ENCODE measurements around the gene TMEM132C.

The TMEM132C gene

GRCh38 chr12:128361400-128361995 lies 94.5 kb downstream of the TMEM132C start:
- Histone ChIP-seq H3F3A (ENCODE audit: control insufficient read depth, insufficient read depth) (no peaks in the 10 kb centered on the region), H3K79me2 (ENCODE audit: control insufficient read depth, low read length) (no peaks in the 10 kb centered on the region), H3K4me1 (ENCODE audit: control insufficient read depth, low read length) (no peaks in the 10 kb centered on the region), H3K4me2 (ENCODE audit: low read length) (no peak overlapping the region), H3K9me3 (ENCODE audit: control insufficient read depth, insufficient read depth, low read length) (no peaks in the 10 kb centered on the region), H3K9me2 (replicated peaks; ENCODE audit: control insufficient read depth, low read length) (no peaks in the 10 kb centered on the region), H3K27ac (ENCODE audit: low read depth, low read length) (no peak overlapping the region), H3K4me3 (ENCODE audit: low read length) (no peak overlapping the region), H3K27me3 (ENCODE audit: control insufficient read depth, low read length) (no peaks in the 10 kb centered on the region), H3K36me3 (ENCODE audit: control insufficient read depth, low read length) (no peaks in the 10 kb centered on the region), H4K20me1 (ENCODE audit: control insufficient read depth, insufficient read depth, low read depth, low read length) (no peaks in the 10 kb centered on the region)
- no peak for TF ChIP-seq EZH2phosphoT487 (IDR thresholded peaks at IDR 0.05; ENCODE audit: borderline replicate concordance, low read length)
- no peak for TF ChIP-seq CTCF (IDR thresholded peaks at IDR 0.05; ENCODE audit: low read depth, low read length, poor library complexity, severe bottlenecking)

- Histone ChIP-seq H3K27me3 (ENCODE audit: control insufficient read depth, low read length) (no peaks in the 10 kb centered on the region), H4K20me1 (ENCODE audit: control insufficient read depth, insufficient read depth, low read depth, low read length) (no peaks in the 10 kb centered on the region), H3K27ac (ENCODE audit: low read depth, low read length) (no peak overlapping the region), H3K36me3 (ENCODE audit: control insufficient read depth, low read length) (no peaks in the 10 kb centered on the region), H3F3A (ENCODE audit: control insufficient read depth, insufficient read depth) (no peaks in the 10 kb centered on the region), H3K79me2 (ENCODE audit: control insufficient read depth, low read length) (no peaks in the 10 kb centered on the region), H3K4me1 (ENCODE audit: control insufficient read depth, low read length) (no peaks in the 10 kb centered on the region), H3K9me2 (replicated peaks; ENCODE audit: control insufficient read depth, low read length) (no peaks in the 10 kb centered on the region), H3K9me3 (ENCODE audit: control insufficient read depth, insufficient read depth, low read length) (no peaks in the 10 kb centered on the region), H3K4me2 (ENCODE audit: low read length) (no peak overlapping the region), H3K4me3 (ENCODE audit: low read length) (no peak overlapping the region)
- no peak for TF ChIP-seq CTCF (IDR thresholded peaks at IDR 0.05; ENCODE audit: low read depth, low read length, poor library complexity, severe bottlenecking)
- TF ChIP-seq EZH2phosphoT487 (IDR thresholded peaks at IDR 0.05; ENCODE audit: borderline replicate concordance, low read length) = no peak
Observed at GRCh38 chr12:128365032-128365431, 98.1 kb downstream of the TMEM132C start.

- Histone ChIP-seq H3K9me3 (ENCODE audit: control insufficient read depth, insufficient read depth, low read length) (no peaks in the 10 kb centered on the region), H3K9me2 (replicated peaks; ENCODE audit: control insufficient read depth, low read length) (no peaks in the 10 kb centered on the region), H3K4me3 (ENCODE audit: low read length) (no peak overlapping the region), H3K36me3 (ENCODE audit: control insufficient read depth, low read length) (no peaks in the 10 kb centered on the region), H3K4me1 (ENCODE audit: control insufficient read depth, low read length) (no peaks in the 10 kb centered on the region), H3K27ac (ENCODE audit: low read depth, low read length) (no peak overlapping the region), H3F3A (ENCODE audit: control insufficient read depth, insufficient read depth) (no peaks in the 10 kb centered on the region), H4K20me1 (ENCODE audit: control insufficient read depth, insufficient read depth, low read depth, low read length) (no peaks in the 10 kb centered on the region), H3K79me2 (ENCODE audit: control insufficient read depth, low read length) (no peaks in the 10 kb centered on the region), H3K4me2 (ENCODE audit: low read length) (no peak overlapping the region), H3K27me3 (ENCODE audit: control insufficient read depth, low read length) (no peaks in the 10 kb centered on the region)
- TF ChIP-seq CTCF (IDR thresholded peaks at IDR 0.05; ENCODE audit: low read depth, low read length, poor library complexity, severe bottlenecking) = no peak
- TF ChIP-seq EZH2phosphoT487 (IDR thresholded peaks at IDR 0.05; ENCODE audit: borderline replicate concordance, low read length) = no peak
Observed at GRCh38 chr12:128365651-128366231, 98.8 kb downstream of the TMEM132C start.

Measured in DOHH2 (cell line).